Stomach (tissue), 4 donors: ENCODE measurements around the gene WFDC10B.
"Not testable (repeated sequence)": the region's sequence is repeated elsewhere in the genome, so short reads cannot be mapped to it uniquely, and the experiment has no call there.

Experiments used
- CTCF ChIP-seq, 7 experiments: fragments of 450-650 bp in 4 of 7; fragments of 200-600 bp in 3 of 7; sonication (generic) in 3 of 7; IDR thresholded peaks; one replicate each; pipeline ENCODE4 v1.5.1; 2016 to 2019; ENCODE audit warnings: antibody characterized with exemption in 7 of 7, control low read depth in 2 of 7, mild to moderate bottlenecking in 1 of 7
- EP300 ChIP-seq: sonication (generic); formaldehyde crosslinking; IDR thresholded peaks from one replicate; pipeline ENCODE4 v1.6.1; 2017; ENCODE audit warnings: antibody characterized with exemption
- POLR2AphosphoS5 ChIP-seq, 3 donors: sonication (generic); formaldehyde crosslinking; IDR thresholded peaks; one replicate each; pipeline ENCODE4 v1.6.1; 2016; ENCODE audit warnings: antibody characterized with exemption in 3 of 3

- not testable (repeated sequence) for TF ChIP-seq CTCF (IDR thresholded peaks at IDR 0.05); EP300; POLR2AphosphoS5 (IDR thresholded peaks at IDR 0.05)
Measured at GRCh38 chr20:45716141-45716688, 11.4 kb upstream of the WFDC10B start.
